K562 (cell line): Measurements from ENCODE around the gene DNAJC11.

Experiments
- FOXM1 ChIP-seq, 2 experiments: fragments of 450-650 bp in 1 of 2; sonication (generic) in 1 of 2; formaldehyde crosslinking in 1 of 2; IDR thresholded peaks; 2 replicates each; pipeline versions ENCODE4 v1.6.1 to v1.9.0; 2017 to 2022; ENCODE audit warnings: low read depth in 2 of 2, mild to moderate bottlenecking in 2 of 2, missing genetic modification reagents in 1 of 2, moderate library complexity in 1 of 2
- MEIS2 ChIP-seq: fragments of 450-650 bp; IDR thresholded peaks from 2 replicates; pipeline ENCODE4 v1.6.1; 2014; ENCODE audit warnings: mild to moderate bottlenecking; ENCODE audit not compliant: partially characterized antibody

- TF ChIP-seq MEIS2 = no peak
- TF ChIP-seq FOXM1 (IDR thresholded peaks at IDR 0.05; ENCODE audit: low read depth) = no peak
- TF ChIP-seq FOXM1 (CRISPR knock-in tag; IDR thresholded peaks at IDR 0.05; ENCODE audit: low read depth) = no peak
Measured at GRCh38 chr1:6646499-6647148, 55.0 kb downstream of the DNAJC11 start.
